GM10248 (cell line): Measurements from ENCODE around the gene COA4.

Experiments
- CTCF ChIA-PET: fragments of 300-600 bp; sonication (Branson Sonifier 250); formaldehyde crosslinking; extraction: SDS; loops from one replicate; lab custom pipeline; 2021; ENCODE audit warnings: antibody characterized with exemption; lab: Yijun Ruan, JAX
- POLR2A ChIA-PET: fragments of 350-650 bp; sonication (Branson Sonifier 250); formaldehyde crosslinking; extraction: SDS; loops from one replicate; lab custom pipeline; 2020; ENCODE audit warnings: antibody characterized with exemption; lab: Yijun Ruan, JAX
- DNase-seq: peaks from one replicate; pipeline ENCODE4 v3.0.0; 2012; ENCODE audit errors: extremely low spot score
- CTCF ChIP-seq: IDR thresholded peaks from 2 replicates; pipeline ENCODE4 v1.5.1; 2012; ENCODE audit warnings: mild to moderate bottlenecking, low read depth; ENCODE audit errors: extremely low read depth, missing control alignments, control extremely low read depth

COA4 gene

GRCh38 chr11:73876424-73877310 lies at the start of gene COA4, which contains the start of gene PAAF1:
COA4 (minus strand) TSS chr11:73876846; CDS start chr11:73873378, 3,468 bp downstream.
PAAF1 (plus strand) TSS chr11:73876999; CDS start chr11:73877022, 23 bp downstream.
- DNase-seq: peak; percentile 98
- CTCF ChIA-PET: no interaction called here
- no peak for TF ChIP-seq CTCF
- POLR2A ChIA-PET: no interaction called here

DNA sequence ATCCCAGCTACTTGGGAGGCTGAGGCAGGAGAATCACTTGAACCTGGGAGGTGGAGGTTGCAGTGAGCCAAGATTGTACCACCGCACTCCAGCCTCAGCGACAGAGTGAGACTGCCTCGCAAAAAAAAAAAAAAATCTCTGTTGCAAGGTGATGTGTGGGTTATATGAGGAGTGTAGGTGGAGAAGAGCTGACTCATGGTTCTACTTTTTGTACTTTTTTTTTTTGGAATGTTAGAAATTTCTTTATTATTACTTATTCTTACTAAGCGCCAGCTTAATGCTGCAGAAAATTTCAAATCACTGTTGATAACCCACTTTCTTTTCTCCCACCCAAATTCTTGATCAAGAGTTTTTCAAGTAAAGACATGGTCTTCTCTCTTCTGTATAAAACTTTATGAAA lies 44.5 kb upstream of the COA4 start:
- CTCF ChIA-PET: no interaction called here
- POLR2A ChIA-PET: no interaction called here
- TF ChIP-seq CTCF: no peak

DNA sequence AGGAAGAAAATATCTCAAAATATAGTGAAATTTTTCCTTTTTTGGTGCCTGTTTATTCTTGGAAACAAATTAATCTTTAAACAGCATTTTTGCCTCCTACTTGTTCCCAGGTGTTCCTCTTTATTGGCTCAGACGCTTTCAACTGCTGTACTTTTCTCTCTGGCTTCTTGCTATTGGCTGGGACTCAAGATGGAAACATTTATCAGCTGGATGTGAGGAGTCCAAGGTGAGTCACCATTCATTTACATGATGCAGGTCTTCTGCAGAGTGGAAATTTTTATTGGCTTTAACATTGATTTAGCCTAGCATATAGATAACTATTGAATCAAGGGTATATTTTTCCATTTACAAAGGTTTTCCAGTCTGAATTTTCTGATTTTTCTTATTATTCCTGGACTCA lies 39.8 kb upstream of the COA4 start:
- ChIA-PET POLR2A (no interaction called here), CTCF (interaction anchor here (0.6 to 1.2 kb wide), 4 partner anchors 10 to 291 kb away, joined by 3 to 6 read pairs (median 4); no protein-coding TSS in a partner anchor)
- no peak for DNase-seq
- TF ChIP-seq CTCF: no peak

More for the DNA sequence above, 44.5 kb upstream of the COA4 start:
- DNase-seq: no peak

DNA sequence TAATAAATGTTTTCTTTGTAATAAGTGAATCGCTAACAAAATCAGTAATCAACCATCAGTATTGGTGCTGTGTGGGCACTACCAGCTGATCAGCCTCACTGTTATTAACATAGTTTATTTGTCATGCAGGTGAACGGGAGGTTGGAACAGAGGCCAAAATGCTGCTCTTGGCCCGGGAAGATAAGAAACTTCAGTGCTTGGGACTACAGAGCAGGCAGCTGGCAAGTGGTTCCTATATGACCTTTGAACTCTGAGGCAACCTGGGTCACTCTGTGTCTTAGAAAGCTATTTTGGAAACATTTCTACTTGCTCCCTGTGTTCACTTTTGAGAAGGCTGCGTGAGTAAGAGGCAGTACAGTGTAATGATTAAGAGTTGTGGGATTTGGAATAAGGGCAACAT lies 37.6 kb upstream of the COA4 start:
- ChIA-PET POLR2A (no interaction called here), CTCF (no interaction called here)
- DNase-seq: no peak
- no peak for TF ChIP-seq CTCF

GRCh38 chr11:73913472-73913871 lies 36.8 kb upstream of the COA4 start:
- POLR2A ChIA-PET: no interaction called here
- no peak for TF ChIP-seq CTCF

GRCh38 chr11:73912026-73912425 lies 35.4 kb upstream of the COA4 start:
- ChIA-PET POLR2A (no interaction called here), CTCF (interaction anchor here (1.3 kb wide), 1 partner anchor 9 kb away, joined by 3 read pairs; no protein-coding TSS in a partner anchor)
- TF ChIP-seq CTCF: no peak
- DNase-seq: no peak

More at GRCh38 chr11:73913472-73913871, 36.8 kb upstream of the COA4 start:
- DNase-seq: no peak
- CTCF ChIA-PET: no interaction called here
